GM12891 (cell line): ENCODE results near the gene PTPRR.

Source experiments
- PAX5 ChIP-seq: IDR thresholded peaks from 2 replicates; pipeline ENCODE4 v1.6.1; 2011; ENCODE audit warnings: low read length, moderate library complexity, mild to moderate bottlenecking; ENCODE audit not compliant: insufficient read depth, severe bottlenecking
- POLR2A ChIP-seq: IDR thresholded peaks from 2 replicates; pipeline ENCODE4 v1.6.1; 2011; ENCODE audit warnings: low read depth, low read length, control low read depth
- POLR2AphosphoS5 ChIP-seq: IDR thresholded peaks from 2 replicates; pipeline ENCODE4 v1.6.1; 2011; ENCODE audit warnings: low read depth, low read length, control low read depth

GRCh38 chr12:70798016-70798783 lies 122.3 kb downstream of the PTPRR start:
- TF ChIP-seq POLR2A (no peak), PAX5 (no peak), POLR2AphosphoS5 (no peak)
